ENCODE measurements around the gene DHX58. TPM values are rescaled to one million over a fixed set of nuclear protein-coding genes. Genes with fewer than 3 reads are reported as not detected.

Gene DHX58
- total RNA-seq, 1 donor from 2014 or later = 2.3 TPM

DNA sequence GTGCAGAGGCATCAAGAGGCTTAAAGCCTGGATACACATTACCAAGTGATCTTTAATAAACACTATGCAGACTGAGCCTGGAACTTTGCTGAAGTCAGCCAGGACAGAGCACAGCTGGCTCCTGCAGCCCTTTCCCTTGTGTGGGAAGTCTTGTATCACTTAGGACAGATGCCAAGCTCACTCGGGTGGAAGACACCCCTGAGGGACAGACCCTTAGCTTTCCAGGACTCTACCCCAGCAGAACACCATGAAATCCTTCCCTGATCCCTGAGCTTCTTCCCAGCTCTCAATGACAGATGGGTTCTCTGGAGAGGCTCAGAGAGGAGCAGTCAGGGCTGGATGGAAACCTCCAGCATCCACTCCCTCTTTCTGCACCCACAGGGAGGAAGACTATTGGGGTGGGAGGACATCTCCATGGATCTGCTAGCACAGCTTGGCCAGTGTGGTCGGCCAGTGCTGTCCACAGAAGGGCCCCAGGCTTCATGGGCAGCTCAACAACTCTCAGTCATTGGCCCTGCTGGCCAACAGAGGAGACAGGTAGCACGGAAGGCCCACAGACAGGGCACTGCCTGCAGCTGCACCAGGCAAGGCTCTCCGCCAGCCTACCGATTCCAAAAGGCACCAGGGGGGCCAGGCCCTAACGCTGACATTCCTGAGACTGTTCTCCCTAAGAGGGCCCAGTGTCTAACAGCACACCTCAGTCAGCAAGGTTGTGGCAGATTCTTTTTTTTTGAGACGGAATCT lies 26.4 kb upstream of the DHX58 start:
- H3K27ac Mint-ChIP-seq (ENCODE audit: unreplicated experiment) = no peak overlapping the region
- H3K4me1 Mint-ChIP-seq (ENCODE audit: unreplicated experiment) = peaks cover 25% of the 10 kb centered on the region
- H3K36me3 Mint-ChIP-seq (ENCODE audit: unreplicated experiment) = peaks cover 12% of the 10 kb centered on the region
- H3K9me3 Mint-ChIP-seq (ENCODE audit: unreplicated experiment) = no peaks in the 10 kb centered on the region
- DNase-seq (ENCODE audit: extremely low spot score, unreplicated experiment) = no peak
- TF ChIP-seq, protein P1, sequence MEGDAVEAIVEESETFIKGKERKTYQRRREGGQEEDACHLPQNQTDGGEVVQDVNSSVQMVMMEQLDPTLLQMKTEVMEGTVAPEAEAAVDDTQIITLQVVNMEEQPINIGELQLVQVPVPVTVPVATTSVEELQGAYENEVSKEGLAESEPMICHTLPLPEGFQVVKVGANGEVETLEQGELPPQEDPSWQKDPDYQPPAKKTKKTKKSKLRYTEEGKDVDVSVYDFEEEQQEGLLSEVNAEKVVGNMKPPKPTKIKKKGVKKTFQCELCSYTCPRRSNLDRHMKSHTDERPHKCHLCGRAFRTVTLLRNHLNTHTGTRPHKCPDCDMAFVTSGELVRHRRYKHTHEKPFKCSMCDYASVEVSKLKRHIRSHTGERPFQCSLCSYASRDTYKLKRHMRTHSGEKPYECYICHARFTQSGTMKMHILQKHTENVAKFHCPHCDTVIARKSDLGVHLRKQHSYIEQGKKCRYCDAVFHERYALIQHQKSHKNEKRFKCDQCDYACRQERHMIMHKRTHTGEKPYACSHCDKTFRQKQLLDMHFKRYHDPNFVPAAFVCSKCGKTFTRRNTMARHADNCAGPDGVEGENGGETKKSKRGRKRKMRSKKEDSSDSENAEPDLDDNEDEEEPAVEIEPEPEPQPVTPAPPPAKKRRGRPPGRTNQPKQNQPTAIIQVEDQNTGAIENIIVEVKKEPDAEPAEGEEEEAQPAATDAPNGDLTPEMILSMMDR (IDR thresholded peaks at IDR 0.05) = no peak
- no peaks in the 10 kb centered on the region for H3K27me3 Mint-ChIP-seq (ENCODE audit: unreplicated experiment)
- H3K4me3 Mint-ChIP-seq (ENCODE audit: unreplicated experiment) = no peak overlapping the region

DNA sequence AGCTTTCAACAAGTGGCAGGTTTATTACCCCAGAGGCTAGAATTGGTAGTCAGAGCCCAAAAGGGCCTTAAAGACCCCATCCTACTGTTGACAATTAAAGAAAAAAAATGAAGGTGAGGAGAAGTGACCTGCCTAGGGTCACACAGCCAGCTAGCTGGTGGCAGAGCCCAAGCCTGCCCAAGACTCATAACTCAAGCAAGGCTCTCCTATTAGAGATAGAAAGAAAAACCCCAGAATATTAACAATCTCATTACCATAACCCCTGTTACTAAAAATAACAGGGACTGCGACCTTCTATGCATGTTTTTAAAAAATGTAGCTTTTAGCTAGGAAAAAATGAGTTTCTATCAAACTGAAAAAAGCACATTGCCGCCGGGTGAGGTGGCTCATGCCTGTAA lies 24.1 kb upstream of the DHX58 start:
- DNase-seq (ENCODE audit: extremely low spot score, unreplicated experiment) = no peak
- Mint-ChIP-seq H3K27me3 (ENCODE audit: unreplicated experiment) (no peaks in the 10 kb centered on the region), H3K36me3 (ENCODE audit: unreplicated experiment) (peaks cover 12% of the 10 kb centered on the region), H3K4me1 (ENCODE audit: unreplicated experiment) (peaks cover 30% of the 10 kb centered on the region), H3K4me3 (ENCODE audit: unreplicated experiment) (no peak overlapping the region), H3K9me3 (ENCODE audit: unreplicated experiment) (no peaks in the 10 kb centered on the region), H3K27ac (ENCODE audit: unreplicated experiment) (no peak overlapping the region)
- TF ChIP-seq, protein P1 (IDR thresholded peaks at IDR 0.05) = no peak

DNA sequence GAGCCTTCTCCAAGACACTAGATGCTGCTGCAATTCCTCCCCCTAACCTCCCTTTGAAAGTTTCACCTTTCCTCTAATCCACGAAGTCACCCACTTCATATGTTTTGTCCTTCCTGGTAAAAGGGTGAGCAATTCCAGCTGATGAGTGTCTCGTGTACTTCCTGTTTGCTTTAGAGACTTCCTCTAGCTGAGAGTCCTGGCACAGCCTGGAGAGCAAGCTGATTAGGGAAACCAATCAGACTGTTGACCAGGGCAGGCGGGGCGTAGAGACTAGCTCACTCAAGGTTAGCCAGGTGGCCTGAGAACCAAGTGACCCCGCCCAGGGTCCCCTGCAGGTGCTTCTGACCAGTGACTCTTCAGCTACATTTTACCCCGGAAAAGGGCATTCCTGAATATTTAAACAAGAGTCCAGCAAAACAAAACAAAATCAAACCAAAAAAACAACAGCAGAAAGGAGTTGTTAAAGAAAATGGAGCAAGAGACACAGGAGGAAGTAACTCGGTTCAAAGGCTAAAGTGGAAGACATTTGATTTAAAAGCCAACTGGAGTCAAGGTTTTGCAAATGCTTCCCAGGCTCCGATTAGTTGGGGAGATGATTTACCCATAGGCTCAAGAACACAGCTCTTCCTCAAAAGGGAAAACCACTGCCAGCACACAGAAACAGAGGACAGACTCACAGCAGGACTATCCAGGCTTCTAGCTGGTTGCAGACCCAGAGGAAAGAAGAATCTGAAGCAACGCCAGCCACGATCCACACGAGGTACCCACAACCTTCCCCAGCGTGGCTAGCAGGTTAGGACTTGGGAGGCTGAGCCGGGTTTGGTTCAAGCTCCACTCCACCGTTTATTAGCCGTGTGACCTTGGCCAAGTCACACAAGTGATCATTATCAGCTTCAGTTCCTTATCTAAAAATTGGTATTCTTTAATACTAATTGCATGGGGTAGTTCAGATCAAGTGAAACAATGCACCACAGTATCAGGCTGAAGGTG lies 23.4 kb upstream of the DHX58 start:
- H3K4me3 Mint-ChIP-seq (ENCODE audit: unreplicated experiment) = no peak overlapping the region
- TF ChIP-seq, protein P1 (IDR thresholded peaks at IDR 0.05) = no peak
- no peak for DNase-seq (ENCODE audit: extremely low spot score, unreplicated experiment)
- peaks cover 30% of the 10 kb centered on the region for H3K4me1 Mint-ChIP-seq (ENCODE audit: unreplicated experiment)
- no peaks in the 10 kb centered on the region for H3K9me3 Mint-ChIP-seq (ENCODE audit: unreplicated experiment)
- H3K27ac Mint-ChIP-seq (ENCODE audit: unreplicated experiment) = peak overlapping the region; percentile 82
- no peaks in the 10 kb centered on the region for H3K27me3 Mint-ChIP-seq (ENCODE audit: unreplicated experiment)
- peaks cover 8% of the 10 kb centered on the region for H3K36me3 Mint-ChIP-seq (ENCODE audit: unreplicated experiment)

DNA sequence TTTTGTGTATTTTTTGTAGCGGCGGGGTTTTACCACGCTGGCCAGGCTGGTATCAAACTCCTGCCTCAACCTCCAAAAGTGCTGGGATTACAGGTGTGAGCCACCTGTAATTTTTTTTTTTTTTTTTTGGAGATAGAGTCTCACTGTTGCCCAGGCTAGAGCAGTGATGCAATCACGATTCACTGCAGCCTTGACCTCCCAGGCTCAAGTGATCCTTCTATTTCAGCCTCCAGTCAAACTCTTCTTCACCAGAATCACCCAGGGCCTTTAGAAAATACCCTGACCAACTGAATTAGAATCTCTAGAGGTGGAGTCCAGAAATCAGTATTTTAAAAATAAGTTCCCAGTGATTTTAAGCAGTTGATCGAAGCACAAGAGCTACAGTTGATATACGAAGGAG lies 22.6 kb upstream of the DHX58 start:
- Mint-ChIP-seq H3K36me3 (ENCODE audit: unreplicated experiment) (peaks cover 13% of the 10 kb centered on the region), H3K4me1 (ENCODE audit: unreplicated experiment) (peaks cover 30% of the 10 kb centered on the region), H3K27me3 (ENCODE audit: unreplicated experiment) (no peaks in the 10 kb centered on the region), H3K9me3 (ENCODE audit: unreplicated experiment) (no peaks in the 10 kb centered on the region), H3K4me3 (ENCODE audit: unreplicated experiment) (no peak overlapping the region), H3K27ac (ENCODE audit: unreplicated experiment) (no peak overlapping the region)
- no peak for DNase-seq (ENCODE audit: extremely low spot score, unreplicated experiment)
- TF ChIP-seq, protein P1 (IDR thresholded peaks at IDR 0.05) = no peak

Data from osteocyte (in vitro differentiated cells).